ENCODE measurements around the gene PTGIR. TPM values are rescaled to one million over a fixed set of nuclear protein-coding genes. Genes with fewer than 3 reads are reported as not detected.

Gene PTGIR
- polyA plus RNA-seq, 2 donors = 0.47 to 0.86 TPM

GRCh38 chr19:46659151-46660007 is 34.5 kb upstream of the PTGIR start:
- peaks cover 0 to 7% of the 10 kb centered on the region in 2 donors for H3K4me1 ChIP-seq (ENCODE audit: control insufficient read depth in 2 of 2, insufficient read depth in 2 of 2, low read length in 1 of 2)
- H3K36me3 ChIP-seq (ENCODE audit: control insufficient read depth in 2 of 2, insufficient read depth in 2 of 2, low read length in 1 of 2) = no peaks in the 10 kb centered on the region
- no peaks in the 10 kb centered on the region for H3K9me3 ChIP-seq (ENCODE audit: control insufficient read depth in 2 of 2, insufficient read depth in 1 of 2, low read depth in 1 of 2, low read length in 1 of 2)
- peak overlapping the region; percentile 44 to 82 for H3K27ac ChIP-seq (ENCODE audit: low read depth in 2 of 2, low read length in 1 of 2)
- peaks cover 0 to 6% of the 10 kb centered on the region in 2 donors for H3K27me3 ChIP-seq (ENCODE audit: control insufficient read depth in 1 of 2, insufficient read depth in 2 of 2, low read length in 2 of 2)
- WGBS, 2 donors = 4% methylated on average over 28 of the region's 28 CpGs
- H3K4me3 ChIP-seq (ENCODE audit: low read depth in 1 of 2, low read length in 2 of 2) = peak overlapping the region; percentile 11 to 50

GRCh38 chr19:46656541-46656940 is 31.7 kb upstream of the PTGIR start:
- Histone ChIP-seq H3K9me3 (ENCODE audit: control insufficient read depth in 2 of 2, insufficient read depth in 1 of 2, low read depth in 1 of 2, low read length in 1 of 2) (no peaks in the 10 kb centered on the region), H3K27me3 (ENCODE audit: control insufficient read depth in 1 of 2, insufficient read depth in 2 of 2, low read length in 2 of 2) (peaks cover 0 to 6% of the 10 kb centered on the region in 2 donors), H3K36me3 (ENCODE audit: control insufficient read depth in 2 of 2, insufficient read depth in 2 of 2, low read length in 1 of 2) (no peaks in the 10 kb centered on the region), H3K4me1 (ENCODE audit: control insufficient read depth in 2 of 2, insufficient read depth in 2 of 2, low read length in 1 of 2) (peaks cover 0 to 7% of the 10 kb centered on the region in 2 donors), H3K27ac (ENCODE audit: low read depth in 2 of 2, low read length in 1 of 2) (no peak overlapping the region), H3K4me3 (ENCODE audit: low read depth in 1 of 2, low read length in 2 of 2) (no peak overlapping the region)
- WGBS, 2 donors = 89% methylated on average over 5 of the region's 5 CpGs

- Histone ChIP-seq H3K27ac (ENCODE audit: low read depth in 2 of 2, low read length in 1 of 2) (peak overlapping the region; percentile 48 to 58), H3K27me3 (ENCODE audit: control insufficient read depth in 1 of 2, insufficient read depth in 2 of 2, low read length in 2 of 2) (peaks cover 0 to 7% of the 10 kb centered on the region in 2 donors), H3K4me1 (ENCODE audit: control insufficient read depth in 2 of 2, insufficient read depth in 2 of 2, low read length in 1 of 2) (peaks cover 0 to 3% of the 10 kb centered on the region in 2 donors), H3K9me3 (ENCODE audit: control insufficient read depth in 2 of 2, insufficient read depth in 1 of 2, low read depth in 1 of 2, low read length in 1 of 2) (no peaks in the 10 kb centered on the region), H3K4me3 (ENCODE audit: low read depth in 1 of 2, low read length in 2 of 2) (no peak overlapping the region), H3K36me3 (ENCODE audit: control insufficient read depth in 2 of 2, insufficient read depth in 2 of 2, low read length in 1 of 2) (no peaks in the 10 kb centered on the region)
- 46 to 48% methylated on average over 16 of the region's 16 CpGs for WGBS, 2 donors
Observed at GRCh38 chr19:46654621-46655152, 29.8 kb upstream of the PTGIR start.

GRCh38 chr19:46650445-46650844 is 25.6 kb upstream of the PTGIR start:
- H3K9me3 ChIP-seq (ENCODE audit: control insufficient read depth in 2 of 2, insufficient read depth in 1 of 2, low read depth in 1 of 2, low read length in 1 of 2) = peaks cover 0 to 6% of the 10 kb centered on the region in 2 donors
- no peak overlapping the region for H3K27ac ChIP-seq (ENCODE audit: low read depth in 2 of 2, low read length in 1 of 2)
- H3K4me1 ChIP-seq (ENCODE audit: control insufficient read depth in 2 of 2, insufficient read depth in 2 of 2, low read length in 1 of 2) = peaks cover 0 to 3% of the 10 kb centered on the region in 2 donors
- WGBS, 2 donors = 81 to 88% methylated on average over 7 of the region's 7 CpGs
- no peaks in the 10 kb centered on the region for H3K36me3 ChIP-seq (ENCODE audit: control insufficient read depth in 2 of 2, insufficient read depth in 2 of 2, low read length in 1 of 2)
- peaks cover 0 to 13% of the 10 kb centered on the region in 2 donors for H3K27me3 ChIP-seq (ENCODE audit: control insufficient read depth in 1 of 2, insufficient read depth in 2 of 2, low read length in 2 of 2)
- H3K4me3 ChIP-seq (ENCODE audit: low read depth in 1 of 2, low read length in 2 of 2) = no peak overlapping the region

GRCh38 chr19:46648961-46649960 is 24.4 kb upstream of the PTGIR start:
- Histone ChIP-seq H3K4me1 (ENCODE audit: control insufficient read depth in 2 of 2, insufficient read depth in 2 of 2, low read length in 1 of 2) (peaks cover 0 to 3% of the 10 kb centered on the region in 2 donors), H3K27me3 (ENCODE audit: control insufficient read depth in 1 of 2, insufficient read depth in 2 of 2, low read length in 2 of 2) (peaks cover 0 to 13% of the 10 kb centered on the region in 2 donors)

GRCh38 chr19:46648060-46648960 is 23.4 kb upstream of the PTGIR start:
- WGBS, 2 donors = 43 to 46% methylated on average over 63 of the region's 63 CpGs
- Histone ChIP-seq H3K36me3 (ENCODE audit: control insufficient read depth in 2 of 2, insufficient read depth in 2 of 2, low read length in 1 of 2) (no peaks in the 10 kb centered on the region), H3K4me1 (ENCODE audit: control insufficient read depth in 2 of 2, insufficient read depth in 2 of 2, low read length in 1 of 2) (peaks cover 0 to 3% of the 10 kb centered on the region in 2 donors), H3K9me3 (ENCODE audit: control insufficient read depth in 2 of 2, insufficient read depth in 1 of 2, low read depth in 1 of 2, low read length in 1 of 2) (peaks cover 0 to 6% of the 10 kb centered on the region in 2 donors), H3K4me3 (ENCODE audit: low read depth in 1 of 2, low read length in 2 of 2) (no peak overlapping the region), H3K27me3 (ENCODE audit: control insufficient read depth in 1 of 2, insufficient read depth in 2 of 2, low read length in 2 of 2) (peaks cover 0 to 13% of the 10 kb centered on the region in 2 donors), H3K27ac (ENCODE audit: low read depth in 2 of 2, low read length in 1 of 2) (no peak overlapping the region)

More at GRCh38 chr19:46648961-46649960, 24.4 kb upstream of the PTGIR start:
- H3K4me3 ChIP-seq (ENCODE audit: low read depth in 1 of 2, low read length in 2 of 2) = no peak overlapping the region
- H3K27ac ChIP-seq (ENCODE audit: low read depth in 2 of 2, low read length in 1 of 2) = no peak overlapping the region
- H3K36me3 ChIP-seq (ENCODE audit: control insufficient read depth in 2 of 2, insufficient read depth in 2 of 2, low read length in 1 of 2) = no peaks in the 10 kb centered on the region
- 41 to 46% methylated on average over 84 to 144 of the region's 144 CpGs for WGBS, 2 donors
- peaks cover 0 to 6% of the 10 kb centered on the region in 2 donors for H3K9me3 ChIP-seq (ENCODE audit: control insufficient read depth in 2 of 2, insufficient read depth in 1 of 2, low read depth in 1 of 2, low read length in 1 of 2)

- Histone ChIP-seq H3K27me3 (ENCODE audit: control insufficient read depth in 1 of 2, insufficient read depth in 2 of 2, low read length in 2 of 2) (peaks cover 0 to 13% of the 10 kb centered on the region in 2 donors), H3K27ac (ENCODE audit: low read depth in 2 of 2, low read length in 1 of 2) (no peak overlapping the region), H3K36me3 (ENCODE audit: control insufficient read depth in 2 of 2, insufficient read depth in 2 of 2, low read length in 1 of 2) (no peaks in the 10 kb centered on the region), H3K4me1 (ENCODE audit: control insufficient read depth in 2 of 2, insufficient read depth in 2 of 2, low read length in 1 of 2) (peaks cover 0 to 3% of the 10 kb centered on the region in 2 donors), H3K4me3 (ENCODE audit: low read depth in 1 of 2, low read length in 2 of 2) (no peak overlapping the region), H3K9me3 (ENCODE audit: control insufficient read depth in 2 of 2, insufficient read depth in 1 of 2, low read depth in 1 of 2, low read length in 1 of 2) (peaks cover 0 to 6% of the 10 kb centered on the region in 2 donors)
- WGBS, 2 donors = 71 to 77% methylated on average over 3 of the region's 3 CpGs
Observed at GRCh38 chr19:46646402-46646801, 21.5 kb upstream of the PTGIR start.

GRCh38 chr19:46644720-46645119 is 19.8 kb upstream of the PTGIR start:
- Histone ChIP-seq H3K27ac (ENCODE audit: low read depth in 2 of 2, low read length in 1 of 2) (peak overlapping the region in 1 of 2 donors; percentile 26), H3K36me3 (ENCODE audit: control insufficient read depth in 2 of 2, insufficient read depth in 2 of 2, low read length in 1 of 2) (no peaks in the 10 kb centered on the region), H3K9me3 (ENCODE audit: control insufficient read depth in 2 of 2, insufficient read depth in 1 of 2, low read depth in 1 of 2, low read length in 1 of 2) (peaks cover 0 to 6% of the 10 kb centered on the region in 2 donors), H3K27me3 (ENCODE audit: control insufficient read depth in 1 of 2, insufficient read depth in 2 of 2, low read length in 2 of 2) (peaks cover 0 to 13% of the 10 kb centered on the region in 2 donors), H3K4me1 (ENCODE audit: control insufficient read depth in 2 of 2, insufficient read depth in 2 of 2, low read length in 1 of 2) (peaks cover under 1 to 3% of the 10 kb centered on the region in 2 donors), H3K4me3 (ENCODE audit: low read depth in 1 of 2, low read length in 2 of 2) (no peak overlapping the region)
- WGBS, 2 donors = 44 to 55% methylated on average over 3 of the region's 3 CpGs

All from esophagus (tissue), 2 donors.